ENCODE results near the gene RNF213.

The RNF213 gene

GRCh38 chr17:80441133-80441578 lies 180.5 kb downstream of the RNF213 start:
- no peak for DNase-seq

GRCh38 chr17:80441598-80442322 lies 181.1 kb downstream of the RNF213 start:
- no peak for DNase-seq

DNA sequence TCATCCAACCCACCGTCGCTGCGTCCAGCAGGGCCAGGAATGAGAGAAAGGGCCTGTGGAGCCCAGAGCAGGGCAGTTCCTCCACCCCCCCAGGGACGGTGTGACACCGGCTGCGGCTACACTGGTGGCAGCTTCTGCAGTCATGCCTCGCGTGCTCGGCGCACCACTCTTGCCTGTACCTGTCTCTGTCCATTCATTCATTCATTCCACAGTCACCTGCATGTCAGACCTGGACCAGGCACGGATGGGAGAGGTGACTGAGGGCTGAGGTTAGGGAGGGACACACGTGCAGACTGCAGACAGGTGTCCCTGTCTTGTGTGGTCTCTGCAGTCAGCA lies 181.6 kb downstream of the RNF213 start:
- no peak for DNase-seq

DNA sequence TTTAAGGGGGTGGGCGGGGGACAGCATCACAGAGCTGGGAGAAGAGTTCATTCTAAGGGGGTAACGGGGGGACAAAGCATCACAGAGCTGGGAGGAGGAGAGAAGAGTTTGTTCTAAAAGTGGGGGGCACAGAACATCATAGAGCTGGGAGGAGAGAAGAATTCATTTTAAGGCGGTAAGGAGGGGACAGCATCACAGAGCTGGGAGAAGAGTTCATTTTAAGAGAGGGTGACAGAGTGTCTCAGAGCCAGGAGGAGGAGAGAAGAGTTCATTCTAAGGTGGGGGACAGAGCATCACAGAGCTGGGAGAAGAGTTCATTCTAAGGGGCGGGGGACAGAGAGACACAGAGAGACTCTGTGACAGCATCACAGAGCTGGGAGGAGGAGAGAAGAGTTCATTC lies 182.1 kb downstream of the RNF213 start:
- DNase-seq: no peak

DNA sequence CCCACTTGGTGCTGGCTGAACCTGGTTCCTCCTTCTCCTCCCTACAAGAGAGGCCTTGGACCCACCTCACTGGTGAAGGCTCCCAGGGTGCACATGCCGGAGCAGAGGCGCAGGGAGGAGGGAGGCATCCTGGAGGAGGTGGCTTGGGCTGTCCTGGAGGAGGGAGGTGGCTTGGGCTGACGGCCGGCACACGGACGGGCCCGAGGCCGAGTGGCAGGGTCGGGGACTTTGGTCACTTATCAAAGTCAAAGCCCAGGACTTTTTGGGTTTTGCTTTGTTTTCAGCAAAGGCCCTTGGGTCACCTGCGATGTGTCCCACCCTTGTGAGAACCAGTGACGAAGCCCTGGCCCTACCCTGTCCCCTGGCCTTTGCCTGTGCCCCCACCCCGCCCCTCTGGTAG lies 182.8 kb downstream of the RNF213 start:
- no peak for DNase-seq

- DNase-seq: no peak
Observed at GRCh38 chr17:80443916-80444643, 183.4 kb downstream of the RNF213 start.

DNA sequence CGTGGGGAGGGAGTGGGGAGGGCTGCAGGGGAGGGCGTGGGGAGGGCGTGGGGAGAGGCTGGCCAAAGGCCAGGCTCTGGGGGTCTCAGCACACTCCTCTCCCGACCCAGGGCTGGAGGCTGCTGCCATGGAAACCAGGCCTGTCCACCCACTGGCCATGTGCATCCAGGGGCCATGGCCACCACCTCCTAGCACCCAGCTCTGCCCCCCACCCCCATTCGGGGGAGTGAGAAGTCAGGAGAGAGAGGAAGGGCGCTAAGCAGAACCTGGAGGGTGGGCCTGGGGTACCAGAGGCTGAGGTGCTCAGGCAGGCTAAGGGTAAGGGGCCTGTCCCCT lies 184.0 kb downstream of the RNF213 start:
- DNase-seq: no peak

DNA sequence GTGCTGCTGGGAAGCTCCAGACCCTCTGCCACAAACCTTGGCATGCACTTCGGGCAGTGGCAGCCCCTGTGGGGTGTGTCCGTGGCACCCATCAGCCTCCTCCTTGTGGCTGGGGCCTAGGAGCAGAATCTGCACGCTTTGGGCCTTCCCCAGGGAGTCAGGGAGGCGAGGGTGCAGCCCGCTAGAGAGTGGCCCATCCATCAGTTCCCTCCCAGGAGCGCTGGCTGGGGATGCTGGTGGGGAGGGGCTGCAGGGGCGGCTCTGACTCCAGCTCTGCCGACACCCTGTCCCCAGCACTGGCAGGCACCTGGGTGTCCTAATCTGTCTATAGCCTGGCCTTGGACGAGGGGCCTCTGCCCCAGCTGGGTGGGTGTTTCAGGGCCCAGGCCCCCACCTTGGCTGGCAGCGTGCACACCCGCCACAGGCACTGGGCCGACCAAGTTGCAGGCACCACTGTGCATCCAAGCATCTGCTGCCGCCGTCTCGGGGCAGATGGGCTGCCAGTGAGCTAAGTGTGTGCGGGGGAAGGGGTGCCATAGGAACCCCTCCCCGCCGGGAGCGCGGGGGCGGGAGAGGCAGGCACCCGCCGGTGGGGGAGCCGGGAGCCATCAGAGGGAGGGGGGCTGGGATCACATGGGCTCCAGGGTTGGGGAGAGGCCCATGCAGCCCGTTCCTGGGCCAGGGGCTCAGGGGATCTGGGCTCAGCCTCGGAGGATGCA lies 184.5 kb downstream of the RNF213 start:
- no peak for DNase-seq

- DNase-seq: no peak
Observed at GRCh38 chr17:80445726-80446110, 185.1 kb downstream of the RNF213 start.

DNA sequence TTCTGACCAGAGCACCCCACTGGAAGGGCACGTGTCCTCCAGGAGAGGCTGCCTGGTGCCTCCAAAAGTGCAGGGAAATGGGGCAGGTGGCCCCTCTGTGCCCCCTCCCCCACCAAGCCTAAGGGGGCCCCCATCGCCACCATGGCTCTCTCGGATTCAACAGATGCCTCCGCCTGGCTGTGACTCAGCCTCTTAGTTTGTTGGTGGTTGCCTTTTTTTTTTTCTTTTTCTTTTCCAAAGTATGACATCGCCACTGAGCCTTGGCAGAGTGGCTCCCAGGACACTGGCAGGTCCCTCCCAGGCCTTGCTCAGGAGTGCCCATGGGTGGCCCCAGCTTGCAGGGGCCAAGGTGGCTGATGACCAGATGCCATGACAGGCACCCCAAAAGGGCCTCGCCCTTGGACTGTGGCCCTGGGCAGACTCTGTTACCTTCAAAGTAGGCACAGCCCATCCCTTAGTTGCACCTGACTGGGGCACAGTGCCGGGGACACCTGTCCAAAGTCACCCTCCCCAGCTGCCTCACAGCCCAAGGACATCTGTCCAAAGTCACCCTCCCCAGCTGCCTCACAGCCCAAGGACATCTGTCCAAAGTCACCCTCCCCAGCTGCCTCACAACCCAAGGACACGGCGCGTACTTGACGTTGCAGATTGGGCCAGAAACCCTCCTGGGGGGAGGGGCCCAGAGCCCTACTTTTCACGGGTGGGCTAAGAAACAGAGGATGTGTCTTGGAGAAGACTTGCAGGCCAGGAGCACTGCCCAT lies 186.2 kb downstream of the RNF213 start:
- DNase-seq: no peak

DNA sequence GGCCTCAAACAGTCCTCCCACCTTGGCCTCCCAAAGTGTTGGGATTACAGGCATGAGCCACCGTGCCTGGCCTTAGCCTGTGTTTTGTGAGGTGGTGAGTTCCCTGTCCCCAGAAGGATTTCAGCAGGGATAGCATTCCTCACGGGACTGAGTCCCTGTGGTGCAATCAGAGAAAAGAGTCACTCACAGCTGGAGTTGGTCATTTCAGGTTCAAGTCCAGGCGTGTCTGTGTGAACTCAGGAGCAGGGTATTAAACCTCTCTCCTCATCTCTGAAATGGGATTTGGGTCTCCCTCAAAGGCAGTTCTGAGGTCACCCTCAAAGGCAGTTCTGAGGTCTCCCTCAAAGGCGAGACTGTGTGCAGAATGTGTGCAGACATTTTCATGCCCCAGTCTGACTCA lies 187.1 kb downstream of the RNF213 start:
- no peak for DNase-seq
